ENCODE results near the gene RRAD.
A peak's percentile ranks its signal among the peaks of the same experiment; 100 is the strongest.

Gene RRAD

DNA sequence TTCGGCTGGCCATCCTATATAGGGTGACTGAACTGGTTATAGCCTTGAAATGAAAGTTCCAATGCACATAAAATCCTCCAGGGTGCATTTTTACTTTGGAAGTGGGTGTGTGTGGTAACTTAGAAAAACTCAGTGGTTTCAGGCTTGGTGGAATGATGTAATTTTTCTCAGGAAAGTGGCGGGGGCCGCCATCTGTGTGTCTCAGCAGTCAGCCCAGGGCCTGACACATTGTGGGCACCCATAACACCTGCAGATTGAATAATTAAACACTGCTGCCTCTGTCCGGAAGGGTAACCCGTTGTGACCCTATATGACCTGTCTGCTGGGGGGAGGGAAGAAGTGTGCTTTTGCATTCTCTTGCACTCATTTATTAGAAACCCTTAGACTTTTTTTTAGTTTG, 47.3 kb downstream of the RRAD start:
- DNase-seq, result peak; percentile 14

DNA sequence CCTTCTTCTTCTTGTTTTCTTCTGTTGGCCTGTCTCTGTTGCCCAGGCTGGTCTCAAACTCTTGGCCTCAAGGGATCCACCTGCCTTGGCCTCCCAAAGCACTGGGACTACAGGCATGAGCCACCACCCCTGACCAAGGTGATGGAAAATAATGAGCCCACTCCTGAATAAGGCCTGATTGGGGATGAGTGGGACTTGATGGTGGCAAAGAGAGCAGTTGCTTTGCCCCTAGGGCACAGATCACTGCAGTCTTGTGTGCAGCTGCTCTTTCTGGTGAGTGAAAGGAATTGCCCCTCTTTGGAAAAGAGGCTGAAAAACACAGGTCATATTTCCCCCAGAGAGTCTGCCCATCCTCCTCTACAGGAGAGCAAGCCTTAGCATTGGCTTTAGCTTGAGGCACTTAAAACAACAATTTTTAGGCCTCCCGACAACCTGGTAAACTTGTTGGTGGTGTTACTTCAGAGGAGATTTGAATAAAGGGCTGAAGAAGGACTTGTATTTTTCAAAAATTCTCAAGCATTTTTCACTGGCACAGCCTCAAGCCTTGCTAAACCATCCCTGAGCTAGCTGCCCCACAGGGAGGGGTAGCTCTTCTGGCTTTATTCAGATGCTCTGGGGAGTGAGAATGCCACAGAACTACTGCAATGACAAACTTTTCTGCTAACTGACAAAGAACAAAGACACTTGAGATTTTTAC, 51.1 kb downstream of the RRAD start:
- DNase-seq, result peak; percentile 47

DNA sequence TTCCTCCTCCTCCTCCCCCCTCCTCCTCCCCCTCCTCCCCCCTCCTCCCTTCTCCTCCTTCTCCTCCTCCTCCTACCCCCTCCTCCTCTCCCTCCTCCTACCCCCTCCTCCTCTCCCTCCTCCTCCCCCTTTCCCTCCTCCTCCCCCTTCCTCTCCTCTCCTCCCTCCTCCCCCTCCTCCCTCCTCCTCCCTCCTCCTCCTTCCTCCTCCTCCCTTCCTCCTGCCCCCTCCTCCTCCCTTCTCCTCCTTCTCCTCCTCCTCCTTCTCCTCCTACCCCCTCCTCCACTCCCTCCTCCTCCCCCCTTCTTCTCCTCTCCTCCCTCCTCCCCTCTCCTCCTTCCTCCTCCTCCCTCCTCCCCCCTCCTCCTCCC, 51.7 kb downstream of the RRAD start:
- no peak for DNase-seq

DNA sequence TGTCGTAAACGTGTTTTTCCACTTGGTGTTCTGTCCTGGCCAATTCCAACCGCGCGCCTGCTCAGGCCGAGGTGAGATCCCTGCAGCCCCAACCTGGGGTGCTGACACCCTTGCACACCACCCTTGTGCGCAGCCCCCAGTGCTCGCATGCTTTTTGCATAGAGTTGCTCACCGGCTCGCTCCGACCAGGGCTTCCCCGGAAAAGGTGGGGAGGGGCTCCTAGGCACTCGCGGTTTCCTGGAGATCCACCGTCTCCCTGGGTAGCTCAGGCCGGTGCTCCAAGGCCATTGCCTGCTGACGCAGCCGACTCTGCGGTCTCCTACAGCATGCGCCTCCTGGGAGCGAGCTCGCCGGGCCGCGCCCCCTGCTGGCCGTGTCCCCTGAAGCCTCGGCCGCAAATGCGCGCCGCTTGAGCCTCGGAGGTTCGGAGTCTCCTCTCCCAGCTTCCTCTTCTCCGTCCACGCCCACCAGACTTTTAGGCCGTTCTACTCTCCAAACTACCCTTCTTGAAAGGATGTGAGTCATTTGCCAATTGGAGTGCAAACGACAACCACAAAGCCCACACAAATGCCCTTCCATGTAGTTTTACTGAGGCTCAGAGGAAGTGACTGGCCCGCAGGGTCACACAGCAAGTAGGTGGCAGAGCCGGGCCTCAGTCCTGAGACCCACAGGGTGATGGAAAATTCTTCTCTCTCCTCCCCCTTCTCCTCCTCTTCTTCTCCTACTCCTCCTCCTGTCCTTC, 52.2 kb downstream of the RRAD start:
- DNase-seq, result peak; percentile 100

DNA sequence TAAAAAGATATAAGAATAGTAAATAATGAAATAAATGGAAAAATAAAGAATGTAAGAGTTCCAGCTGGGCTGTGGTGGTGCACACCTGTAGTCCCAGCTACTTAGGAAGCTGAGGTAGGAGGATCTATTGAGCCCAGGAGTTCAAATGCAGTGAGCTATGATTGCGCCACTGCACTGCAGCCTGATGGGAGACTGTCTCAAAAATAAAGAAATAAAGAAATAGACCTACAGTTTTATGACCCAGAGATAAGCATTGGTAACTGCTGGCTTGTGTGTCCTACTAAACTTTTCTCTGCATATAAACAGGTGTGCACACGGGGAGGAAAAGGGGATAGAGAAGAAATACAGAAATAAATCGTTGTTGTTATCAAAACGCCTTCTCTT, 52.8 kb downstream of the RRAD start:
- no peak for DNase-seq

DNA sequence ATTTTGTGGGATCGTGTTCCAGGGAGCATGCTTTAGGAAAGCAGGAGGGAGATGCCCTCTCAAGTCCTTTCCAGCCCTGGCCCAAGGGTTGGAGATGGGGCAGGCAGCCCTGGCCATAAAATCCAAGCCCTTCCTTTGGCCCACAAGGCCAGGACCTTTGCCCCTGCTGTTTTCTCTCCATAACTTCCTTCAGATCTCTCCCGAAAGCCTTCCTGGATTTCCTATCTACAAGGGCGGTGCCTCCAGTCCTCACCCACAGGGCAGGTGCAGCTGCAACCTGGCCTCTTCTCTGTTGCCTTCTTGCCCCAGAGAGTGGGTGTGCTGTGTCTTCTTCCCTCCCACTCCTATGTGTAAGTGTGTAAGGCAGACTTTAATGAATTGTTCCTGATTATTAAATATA, 53.5 kb downstream of the RRAD start:
- DNase-seq, result no peak
